ENCODE data around the gene WNT2B. TPM values are rescaled to one million over a fixed set of nuclear protein-coding genes. Genes with fewer than 3 reads are reported as not detected.

Gene WNT2B
- polyA plus RNA-seq, 1 donor (not counting 4 experiments of a cell fraction or from before 2014, with no cell fraction given), result 0.51 TPM

GRCh38 chr1:112565800-112566199 is 57.0 kb downstream of the WNT2B start:
- H4K20me1 ChIP-seq (ENCODE audit: control insufficient read depth, extremely low read depth, insufficient read depth, low read length), result no peaks in the 10 kb centered on the region
- H3K9ac ChIP-seq (ENCODE audit: control insufficient read depth, extremely low read depth, insufficient read depth, low read length), result no peak overlapping the region
- no peak for TF ChIP-seq EZH2 (IDR thresholded peaks at IDR 0.05; ENCODE audit: low read length)
- no peaks in the 10 kb centered on the region for H3K9me3 ChIP-seq (ENCODE audit: control insufficient read depth, low read depth, low read length)
- H3K4me2 ChIP-seq (ENCODE audit: control insufficient read depth, extremely low read depth, insufficient read depth, low read depth, low read length), result no peak overlapping the region
- no peak overlapping the region for H3K4me3 ChIP-seq (ENCODE audit: control insufficient read depth in 2 of 3, extremely low read depth in 1 of 3, insufficient read depth in 2 of 3, low read depth in 1 of 3, low read length in 3 of 3)
- DNase-seq (ENCODE audit: low read depth, low spot score) (no peak), FAIRE-seq (no peak)
- no peaks in the 10 kb centered on the region for H3K36me3 ChIP-seq (ENCODE audit: control insufficient read depth in 2 of 2, extremely low read depth in 1 of 2, insufficient read depth in 2 of 2, low read length in 2 of 2)
- H3K9me1 ChIP-seq (ENCODE audit: control insufficient read depth, extremely low read depth, insufficient read depth, low read length), result no peaks in the 10 kb centered on the region
- H3K27ac ChIP-seq (ENCODE audit: control insufficient read depth, insufficient read depth, low read length), result no peak overlapping the region
- H2AFZ ChIP-seq (ENCODE audit: control insufficient read depth, low read length), result no peak overlapping the region
- no peaks in the 10 kb centered on the region for H3K27me3 ChIP-seq (ENCODE audit: control insufficient read depth, extremely low read depth, insufficient read depth, low read length)
- H3K79me2 ChIP-seq (ENCODE audit: control insufficient read depth, insufficient read depth, low read length), result no peaks in the 10 kb centered on the region
- dilution Hi-C loops (cut with MboI; ENCODE audit: extremely low pct_ligation_motif_present, low sequenced_read_pairs), result no loop called here
- no peaks in the 10 kb centered on the region for H3K4me1 ChIP-seq (ENCODE audit: control insufficient read depth, extremely low read depth, insufficient read depth, low read length)

GRCh38 chr1:112575154-112575804 is 66.5 kb downstream of the WNT2B start:
- Histone ChIP-seq H2AFZ (ENCODE audit: control insufficient read depth, low read length) (no peak overlapping the region), H3K79me2 (ENCODE audit: control insufficient read depth, insufficient read depth, low read length) (no peaks in the 10 kb centered on the region), H3K9me1 (ENCODE audit: control insufficient read depth, extremely low read depth, insufficient read depth, low read length) (no peaks in the 10 kb centered on the region), H3K27ac (ENCODE audit: control insufficient read depth, insufficient read depth, low read length) (no peak overlapping the region), H3K27me3 (ENCODE audit: control insufficient read depth, extremely low read depth, insufficient read depth, low read length) (no peaks in the 10 kb centered on the region), H3K4me3 (ENCODE audit: control insufficient read depth in 2 of 3, extremely low read depth in 1 of 3, insufficient read depth in 2 of 3, low read depth in 1 of 3, low read length in 3 of 3) (no peak overlapping the region), H3K4me1 (ENCODE audit: control insufficient read depth, extremely low read depth, insufficient read depth, low read length) (no peaks in the 10 kb centered on the region), H3K36me3 (ENCODE audit: control insufficient read depth in 2 of 2, extremely low read depth in 1 of 2, insufficient read depth in 2 of 2, low read length in 2 of 2) (peaks cover 6 to 9% of the 10 kb centered on the region in 2 experiments), H3K9ac (ENCODE audit: control insufficient read depth, extremely low read depth, insufficient read depth, low read length) (no peak overlapping the region), H4K20me1 (ENCODE audit: control insufficient read depth, extremely low read depth, insufficient read depth, low read length) (no peaks in the 10 kb centered on the region), H3K9me3 (ENCODE audit: control insufficient read depth, low read depth, low read length) (no peaks in the 10 kb centered on the region), H3K4me2 (ENCODE audit: control insufficient read depth, extremely low read depth, insufficient read depth, low read depth, low read length) (no peak overlapping the region)
- no peak for DNase-seq (ENCODE audit: low read depth, low spot score)
- TF ChIP-seq CTCF (optimal IDR thresholded peaks at IDR 0.05 in 1 of 3, IDR thresholded peaks at IDR 0.05 in 1 of 3, conservative IDR thresholded peaks at IDR 0.05 in 1 of 3; ENCODE audit: extremely low read depth in 1 of 3, insufficient read depth in 2 of 3, low read length in 3 of 3), result no peak
- TF ChIP-seq EZH2 (IDR thresholded peaks at IDR 0.05; ENCODE audit: low read length), result no peak
- peak; percentile 17 for FAIRE-seq
- dilution Hi-C loops (cut with MboI; ENCODE audit: extremely low pct_ligation_motif_present, low sequenced_read_pairs), result no loop called here

GRCh38 chr1:112576240-112576639 is 67.5 kb downstream of the WNT2B start:
- FAIRE-seq (no peak), DNase-seq (ENCODE audit: low read depth, low spot score) (no peak)
- Histone ChIP-seq H3K27ac (ENCODE audit: control insufficient read depth, insufficient read depth, low read length) (no peak overlapping the region), H3K4me3 (ENCODE audit: control insufficient read depth in 2 of 3, extremely low read depth in 1 of 3, insufficient read depth in 2 of 3, low read depth in 1 of 3, low read length in 3 of 3) (no peak overlapping the region), H3K79me2 (ENCODE audit: control insufficient read depth, insufficient read depth, low read length) (no peaks in the 10 kb centered on the region), H2AFZ (ENCODE audit: control insufficient read depth, low read length) (no peak overlapping the region), H4K20me1 (ENCODE audit: control insufficient read depth, extremely low read depth, insufficient read depth, low read length) (no peaks in the 10 kb centered on the region), H3K9ac (ENCODE audit: control insufficient read depth, extremely low read depth, insufficient read depth, low read length) (no peak overlapping the region), H3K9me1 (ENCODE audit: control insufficient read depth, extremely low read depth, insufficient read depth, low read length) (no peaks in the 10 kb centered on the region), H3K27me3 (ENCODE audit: control insufficient read depth, extremely low read depth, insufficient read depth, low read length) (no peaks in the 10 kb centered on the region), H3K36me3 (ENCODE audit: control insufficient read depth in 2 of 2, extremely low read depth in 1 of 2, insufficient read depth in 2 of 2, low read length in 2 of 2) (peaks cover 8 to 15% of the 10 kb centered on the region in 2 experiments), H3K4me2 (ENCODE audit: control insufficient read depth, extremely low read depth, insufficient read depth, low read depth, low read length) (no peak overlapping the region), H3K4me1 (ENCODE audit: control insufficient read depth, extremely low read depth, insufficient read depth, low read length) (no peaks in the 10 kb centered on the region), H3K9me3 (ENCODE audit: control insufficient read depth, low read depth, low read length) (no peaks in the 10 kb centered on the region)
- dilution Hi-C loops (cut with MboI; ENCODE audit: extremely low pct_ligation_motif_present, low sequenced_read_pairs), result no loop called here
- no peak for TF ChIP-seq EZH2 (IDR thresholded peaks at IDR 0.05; ENCODE audit: low read length)

Other genes starting within 250 kb of the WNT2B start
- 16.3 to 20.2 TPM (median 19.1 TPM) in 3 replicates for gene CTTNBP2NL, start 112.8 kb upstream of the WNT2B start, polyA plus RNA-seq
- 7.7 to 13.4 TPM (median 10.3 TPM) in 3 replicates for gene ST7L, start 110.2 kb downstream of the WNT2B start, polyA plus RNA-seq
- gene CAPZA1, start 110.9 kb downstream of the WNT2B start, polyA plus RNA-seq, result 151 to 239 TPM (median 221 TPM) in 3 replicates
- gene MOV10, start 165.7 kb downstream of the WNT2B start, polyA plus RNA-seq, result 28.6 to 39.2 TPM (median 30.6 TPM) in 3 replicates
- 639 to 942 TPM (median 813 TPM) in 3 replicates for gene RHOC, start 198.2 kb downstream of the WNT2B start, polyA plus RNA-seq
- 7.7 to 14.2 TPM (median 7.7 TPM) in 3 replicates for gene PPM1J, start 206.4 kb downstream of the WNT2B start, polyA plus RNA-seq

Data from keratinocyte (primary cell).